ENCODE measurements around the gene PRELID3B. TPM values are rescaled to one million over a fixed set of nuclear protein-coding genes. Genes with fewer than 3 reads are reported as not detected.

The PRELID3B gene
- total RNA-seq, 3 donors from 2014 or later = 43.7 to 55.4 (median 52.4) TPM

GRCh38 chr20:59000326-59000725, 42.3 kb downstream of the PRELID3B start:
- Histone ChIP-seq H3K36me3 (peaks cover 6% of the 10 kb centered on the region), H3K9me3 (no peaks in the 10 kb centered on the region), H3K27ac (no peak overlapping the region), H3K4me1 (peaks cover 2 to 13% of the 10 kb centered on the region in 2 donors), H3K27me3 (no peaks in the 10 kb centered on the region), H3K4me3 (no peak overlapping the region)
- DNase-seq (ENCODE audit: low spot score in 2 of 2) = no peak
- TF ChIP-seq POLR2AphosphoS5 (IDR thresholded peaks at IDR 0.05) (no peak), POLR2A (IDR thresholded peaks at IDR 0.05) (no peak)
- TF ChIP-seq, protein P1, sequence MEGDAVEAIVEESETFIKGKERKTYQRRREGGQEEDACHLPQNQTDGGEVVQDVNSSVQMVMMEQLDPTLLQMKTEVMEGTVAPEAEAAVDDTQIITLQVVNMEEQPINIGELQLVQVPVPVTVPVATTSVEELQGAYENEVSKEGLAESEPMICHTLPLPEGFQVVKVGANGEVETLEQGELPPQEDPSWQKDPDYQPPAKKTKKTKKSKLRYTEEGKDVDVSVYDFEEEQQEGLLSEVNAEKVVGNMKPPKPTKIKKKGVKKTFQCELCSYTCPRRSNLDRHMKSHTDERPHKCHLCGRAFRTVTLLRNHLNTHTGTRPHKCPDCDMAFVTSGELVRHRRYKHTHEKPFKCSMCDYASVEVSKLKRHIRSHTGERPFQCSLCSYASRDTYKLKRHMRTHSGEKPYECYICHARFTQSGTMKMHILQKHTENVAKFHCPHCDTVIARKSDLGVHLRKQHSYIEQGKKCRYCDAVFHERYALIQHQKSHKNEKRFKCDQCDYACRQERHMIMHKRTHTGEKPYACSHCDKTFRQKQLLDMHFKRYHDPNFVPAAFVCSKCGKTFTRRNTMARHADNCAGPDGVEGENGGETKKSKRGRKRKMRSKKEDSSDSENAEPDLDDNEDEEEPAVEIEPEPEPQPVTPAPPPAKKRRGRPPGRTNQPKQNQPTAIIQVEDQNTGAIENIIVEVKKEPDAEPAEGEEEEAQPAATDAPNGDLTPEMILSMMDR (IDR thresholded peaks at IDR 0.05) = no peak
- intact Hi-C loops (cut with DNase I; ENCODE audit: low total_unique reads) = no loop called here

DNA sequence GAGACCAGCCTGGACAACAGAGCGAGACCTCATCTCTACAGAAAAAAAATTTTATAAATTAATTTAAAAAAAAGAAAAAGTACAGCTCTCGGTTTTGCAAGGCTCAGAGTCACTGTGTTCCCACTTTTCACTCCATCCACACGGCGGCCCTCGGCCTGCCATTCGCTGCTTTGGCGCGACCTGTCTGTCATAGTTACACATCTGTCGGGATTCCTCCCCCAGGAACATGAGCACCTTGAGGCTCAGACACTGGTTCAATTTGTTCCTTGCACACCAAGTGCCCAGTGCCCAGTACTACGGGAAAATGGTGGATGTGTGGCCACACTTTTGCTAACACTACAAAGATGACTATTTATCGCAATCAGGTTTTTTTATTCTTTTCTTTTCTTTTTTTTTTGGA, 43.9 kb downstream of the PRELID3B start:
- Histone ChIP-seq H3K9me3 (no peaks in the 10 kb centered on the region), H3K36me3 (peaks cover 11% of the 10 kb centered on the region), H3K4me1 (peaks cover 0 to 8% of the 10 kb centered on the region in 2 donors), H3K27me3 (no peaks in the 10 kb centered on the region), H3K27ac (no peak overlapping the region), H3K4me3 (no peak overlapping the region)
- DNase-seq (ENCODE audit: low spot score in 2 of 2) = no peak
- intact Hi-C loops (cut with DNase I; ENCODE audit: low total_unique reads) = no loop called here
- TF ChIP-seq POLR2A (IDR thresholded peaks at IDR 0.05) (no peak), POLR2AphosphoS5 (IDR thresholded peaks at IDR 0.05) (no peak)
- TF ChIP-seq, protein P1 (IDR thresholded peaks at IDR 0.05) = no peak

- Histone ChIP-seq H3K4me1 (no peaks in the 10 kb centered on the region), H3K36me3 (peaks cover 18% of the 10 kb centered on the region), H3K9me3 (no peaks in the 10 kb centered on the region), H3K27me3 (no peaks in the 10 kb centered on the region), H3K4me3 (no peak overlapping the region), H3K27ac (no peak overlapping the region)
- TF ChIP-seq POLR2AphosphoS5 (IDR thresholded peaks at IDR 0.05) (no peak), POLR2A (IDR thresholded peaks at IDR 0.05) (no peak)
- TF ChIP-seq, protein P1 (IDR thresholded peaks at IDR 0.05) = no peak
- no peak for DNase-seq (ENCODE audit: low spot score in 2 of 2)
- intact Hi-C loops (cut with DNase I; ENCODE audit: low total_unique reads) = no loop called here
Observed at GRCh38 chr20:58997141-58997770, 45.3 kb downstream of the PRELID3B start.

GRCh38 chr20:58996226-58996611, 46.4 kb downstream of the PRELID3B start:
- peaks cover 19% of the 10 kb centered on the region for H3K36me3 ChIP-seq
- no peak overlapping the region for H3K27ac ChIP-seq
- H3K4me1 ChIP-seq = no peaks in the 10 kb centered on the region
- no peaks in the 10 kb centered on the region for H3K9me3 ChIP-seq
- intact Hi-C loops (cut with DNase I; ENCODE audit: low total_unique reads) = no loop called here
- TF ChIP-seq, protein P1 (IDR thresholded peaks at IDR 0.05) = no peak
- TF ChIP-seq POLR2A (IDR thresholded peaks at IDR 0.05) = no peak
- TF ChIP-seq POLR2AphosphoS5 (IDR thresholded peaks at IDR 0.05) = no peak
- H3K27me3 ChIP-seq = no peaks in the 10 kb centered on the region
- DNase-seq (ENCODE audit: low spot score in 2 of 2) = no peak
- H3K4me3 ChIP-seq = no peak overlapping the region

- Histone ChIP-seq H3K27me3 (no peaks in the 10 kb centered on the region), H3K36me3 (peaks cover 24% of the 10 kb centered on the region), H3K27ac (no peak overlapping the region), H3K9me3 (no peaks in the 10 kb centered on the region), H3K4me3 (no peak overlapping the region), H3K4me1 (no peaks in the 10 kb centered on the region)
- intact Hi-C loops (cut with DNase I; ENCODE audit: low total_unique reads) = no loop called here
- DNase-seq (ENCODE audit: low spot score in 2 of 2) = no peak
- no peak for TF ChIP-seq POLR2A (IDR thresholded peaks at IDR 0.05)
- TF ChIP-seq POLR2AphosphoS5 (IDR thresholded peaks at IDR 0.05) = no peak
- TF ChIP-seq, protein P1 (IDR thresholded peaks at IDR 0.05) = no peak
Observed at GRCh38 chr20:58995461-58996225, 46.9 kb downstream of the PRELID3B start.
